Suprapubic skin (tissue), 4 donors: ENCODE measurements around the gene LIMS3.
"Not testable (repeated sequence)": the region's sequence is repeated elsewhere in the genome, so short reads cannot be mapped to it uniquely, and the experiment has no call there.

ENCODE experiments used
- POLR2A ChIP-seq, 2 donors: fragments of 450-650 bp; IDR thresholded peaks; one replicate each; pipeline ENCODE4 v1.6.1; 2017; ENCODE audit warnings: antibody characterized with exemption in 2 of 2, mild to moderate bottlenecking in 2 of 2, moderate library complexity in 2 of 2
- POLR2AphosphoS5 ChIP-seq, 3 donors: sonication (generic); formaldehyde crosslinking; IDR thresholded peaks; one replicate each; pipeline ENCODE4 v1.6.1; 2017; ENCODE audit warnings: antibody characterized with exemption in 3 of 3
- TF ChIP-seq, protein P1 (sequence below), 2 donors: fragments of 200-600 bp in 1 of 2; fragments of 450-650 bp in 1 of 2; sonication (generic) in 1 of 2; IDR thresholded peaks; one replicate each; pipeline ENCODE4 v1.5.1; 2016 to 2019; ENCODE audit warnings: antibody characterized with exemption in 2 of 2, mild to moderate bottlenecking in 1 of 2, moderate library complexity in 1 of 2

DNA sequence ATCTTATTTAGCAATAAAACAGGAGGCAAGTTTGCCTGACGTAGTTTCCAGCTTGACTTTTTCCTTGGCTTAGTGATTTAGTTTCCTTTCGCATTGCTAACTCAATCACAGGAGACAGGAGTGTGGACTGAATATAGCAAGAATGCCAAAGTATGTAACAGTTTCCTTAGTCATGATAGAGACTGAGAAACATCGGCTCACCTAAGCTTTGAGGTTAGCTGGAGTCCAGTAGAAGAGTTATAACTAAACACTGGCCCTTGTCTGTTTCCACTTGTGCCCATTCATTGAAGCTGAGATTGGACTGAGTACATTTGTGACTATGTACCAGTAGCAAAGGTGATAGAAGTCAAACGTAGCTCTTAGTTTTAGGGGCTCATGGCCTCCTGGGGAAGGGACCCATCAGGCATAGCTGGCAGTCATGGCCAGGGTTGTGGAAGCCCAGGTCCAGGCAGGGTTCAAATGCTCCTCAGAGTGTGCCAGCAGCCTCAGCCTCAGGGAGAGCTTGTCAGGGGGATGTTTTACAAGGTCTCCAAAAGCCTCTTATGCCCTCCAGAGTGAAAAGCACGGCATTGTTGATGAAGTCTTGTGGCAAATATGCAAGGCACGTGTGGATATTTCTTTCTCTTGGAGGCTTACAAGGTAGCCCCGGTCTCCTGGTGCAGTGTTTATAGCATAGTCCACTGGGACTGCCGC is 573 bp upstream of the LIMS3 start:
- TF ChIP-seq, protein P1, sequence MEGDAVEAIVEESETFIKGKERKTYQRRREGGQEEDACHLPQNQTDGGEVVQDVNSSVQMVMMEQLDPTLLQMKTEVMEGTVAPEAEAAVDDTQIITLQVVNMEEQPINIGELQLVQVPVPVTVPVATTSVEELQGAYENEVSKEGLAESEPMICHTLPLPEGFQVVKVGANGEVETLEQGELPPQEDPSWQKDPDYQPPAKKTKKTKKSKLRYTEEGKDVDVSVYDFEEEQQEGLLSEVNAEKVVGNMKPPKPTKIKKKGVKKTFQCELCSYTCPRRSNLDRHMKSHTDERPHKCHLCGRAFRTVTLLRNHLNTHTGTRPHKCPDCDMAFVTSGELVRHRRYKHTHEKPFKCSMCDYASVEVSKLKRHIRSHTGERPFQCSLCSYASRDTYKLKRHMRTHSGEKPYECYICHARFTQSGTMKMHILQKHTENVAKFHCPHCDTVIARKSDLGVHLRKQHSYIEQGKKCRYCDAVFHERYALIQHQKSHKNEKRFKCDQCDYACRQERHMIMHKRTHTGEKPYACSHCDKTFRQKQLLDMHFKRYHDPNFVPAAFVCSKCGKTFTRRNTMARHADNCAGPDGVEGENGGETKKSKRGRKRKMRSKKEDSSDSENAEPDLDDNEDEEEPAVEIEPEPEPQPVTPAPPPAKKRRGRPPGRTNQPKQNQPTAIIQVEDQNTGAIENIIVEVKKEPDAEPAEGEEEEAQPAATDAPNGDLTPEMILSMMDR (IDR thresholded peaks at IDR 0.05) = not testable (repeated sequence)
- TF ChIP-seq POLR2AphosphoS5, POLR2A (IDR thresholded peaks at IDR 0.05): not testable (repeated sequence)
